ENCODE results near the gene RAP1GAP2. TPM values are rescaled to one million over a fixed set of nuclear protein-coding genes. Genes with fewer than 3 reads are reported as not detected.

RAP1GAP2 gene
- total RNA-seq, 4 donors from 2014 or later = 0.85 to 2.4 (median 1.5) TPM

DNA sequence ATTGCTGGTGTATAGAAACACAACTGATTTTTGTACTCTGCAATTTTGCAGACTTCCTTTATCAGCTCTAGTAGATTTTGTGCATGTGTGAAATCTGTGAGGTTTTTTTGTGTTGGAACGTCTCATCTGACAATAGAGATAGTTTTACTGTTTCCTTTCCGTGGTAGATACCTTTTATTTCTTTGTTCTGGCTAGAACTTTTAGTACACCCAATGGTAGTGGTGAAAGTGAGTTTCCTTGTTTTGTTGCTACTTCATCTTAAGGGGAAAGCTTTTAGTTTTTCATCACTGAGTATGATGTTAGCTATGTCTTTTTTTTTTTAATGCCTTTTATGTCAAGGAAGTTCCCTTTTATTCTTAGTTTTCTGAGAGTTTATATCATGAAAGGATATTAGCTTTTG, 149.1 kb downstream of the RAP1GAP2 start:
- intact Hi-C loops (cut with DNase I; ENCODE audit: low total_unique reads) = no loop called here
- Histone ChIP-seq H3K4me3 (no peak overlapping the region), H3K9me3 (no peaks in the 10 kb centered on the region), H3K27ac (no peak overlapping the region), H3K4me1 (no peaks in the 10 kb centered on the region), H3K27me3 (no peaks in the 10 kb centered on the region), H3K36me3 (no peaks in the 10 kb centered on the region)
- in situ Hi-C loops (cut with MboI; ENCODE audit: low sequenced_read_pairs in 4 of 4) = no loop called here
- ATAC-seq = no peak
- TF ChIP-seq CTCF (IDR thresholded peaks at IDR 0.05 in 4 of 5, conservative IDR thresholded peaks at IDR 0.05 in 1 of 5) (no peak), POLR2A (IDR thresholded peaks at IDR 0.05) (no peak)
- DNase-seq = no peak

- no peak for ATAC-seq
- Histone ChIP-seq H3K4me1 (no peaks in the 10 kb centered on the region), H3K4me3 (no peak overlapping the region), H3K27me3 (no peaks in the 10 kb centered on the region), H3K36me3 (no peaks in the 10 kb centered on the region), H3K9me3 (no peaks in the 10 kb centered on the region), H3K27ac (no peak overlapping the region)
- TF ChIP-seq CTCF (IDR thresholded peaks at IDR 0.05 in 4 of 5, conservative IDR thresholded peaks at IDR 0.05 in 1 of 5) (no peak), POLR2A (IDR thresholded peaks at IDR 0.05) (no peak)
- in situ Hi-C loops (cut with MboI; ENCODE audit: low sequenced_read_pairs in 4 of 4) (no loop called here), intact Hi-C loops (cut with DNase I; ENCODE audit: low total_unique reads) (no loop called here)
- DNase-seq = no peak
Observed at GRCh38 chr17:2946144-2946543, 149.9 kb downstream of the RAP1GAP2 start.

DNA sequence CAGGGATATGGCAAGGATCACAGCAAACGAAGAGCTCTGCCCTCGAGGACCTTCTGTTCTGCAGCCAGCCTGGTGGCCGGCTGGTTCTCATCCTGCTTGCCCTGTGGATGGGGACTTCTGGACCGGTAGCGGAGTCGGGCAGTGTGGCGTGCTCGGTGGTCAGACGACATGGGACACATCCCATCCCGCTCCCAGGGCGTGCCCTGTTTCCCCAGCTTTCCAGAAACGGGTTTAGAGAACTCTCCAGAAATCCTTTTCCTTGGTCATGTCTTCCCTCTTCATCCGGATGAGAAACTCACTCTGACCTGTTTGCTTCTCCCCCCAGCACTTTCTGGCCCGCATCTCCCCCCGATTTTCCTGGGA, 151.3 kb downstream of the RAP1GAP2 start:
- H3K27ac ChIP-seq = no peak overlapping the region
- no peak for DNase-seq

DNA sequence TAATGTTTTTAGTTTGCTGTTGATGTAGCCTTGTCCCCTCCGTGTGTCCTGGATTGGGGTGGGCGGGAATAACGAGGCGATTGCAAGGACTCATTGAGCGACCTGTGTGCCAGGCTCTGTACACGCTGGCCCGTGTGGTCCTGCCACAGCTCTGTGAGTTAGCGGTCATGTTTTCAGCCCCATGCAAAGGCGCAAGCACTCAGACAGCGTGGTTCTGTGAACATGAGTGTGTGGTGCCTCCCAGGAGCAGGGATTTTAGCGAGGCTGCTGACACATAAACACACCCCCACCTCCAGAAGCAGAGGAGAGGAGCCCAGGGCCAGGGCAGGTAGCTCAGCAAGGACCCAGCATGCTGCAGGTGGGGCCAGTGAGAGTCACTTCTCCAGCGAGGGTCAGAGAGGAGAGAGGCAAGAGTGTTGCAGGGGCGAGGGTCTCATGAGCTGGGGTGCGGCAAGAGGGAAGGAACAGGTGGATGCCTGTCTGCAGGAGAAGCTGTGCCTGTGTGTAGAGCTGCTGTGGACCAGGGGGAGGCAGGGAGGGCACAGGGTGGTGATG, 151.8 kb downstream of the RAP1GAP2 start:
- TF ChIP-seq POLR2A (IDR thresholded peaks at IDR 0.05) (no peak), CTCF (IDR thresholded peaks at IDR 0.05 in 4 of 5, conservative IDR thresholded peaks at IDR 0.05 in 1 of 5) (no peak)
- ATAC-seq (no peak), DNase-seq (no peak)
- no peaks in the 10 kb centered on the region for H3K36me3 ChIP-seq
- H3K4me1 ChIP-seq = no peaks in the 10 kb centered on the region
- intact Hi-C loops (cut with DNase I; ENCODE audit: low total_unique reads) (no loop called here), in situ Hi-C loops (cut with MboI; ENCODE audit: low sequenced_read_pairs in 4 of 4) (no loop called here)
- H3K9me3 ChIP-seq = no peaks in the 10 kb centered on the region
- no peak overlapping the region for H3K4me3 ChIP-seq
- no peaks in the 10 kb centered on the region for H3K27me3 ChIP-seq
- H3K27ac ChIP-seq = no peak overlapping the region

More for the DNA sequence above, 151.3 kb downstream of the RAP1GAP2 start:
- Histone ChIP-seq H3K27me3 (no peaks in the 10 kb centered on the region), H3K4me1 (no peaks in the 10 kb centered on the region), H3K36me3 (no peaks in the 10 kb centered on the region), H3K9me3 (no peaks in the 10 kb centered on the region), H3K4me3 (no peak overlapping the region)
- in situ Hi-C loops (cut with MboI; ENCODE audit: low sequenced_read_pairs in 4 of 4) (no loop called here), intact Hi-C loops (cut with DNase I; ENCODE audit: low total_unique reads) (no loop called here)
- TF ChIP-seq POLR2A (IDR thresholded peaks at IDR 0.05) = no peak
- no peak for TF ChIP-seq CTCF (IDR thresholded peaks at IDR 0.05 in 4 of 5, conservative IDR thresholded peaks at IDR 0.05 in 1 of 5)
- ATAC-seq = no peak

Data from gastrocnemius medialis (tissue), 4 donors.